Kidney glomerular epithelial cell (primary cell): ENCODE data around the gene ILKAP.

Source experiments
- DNase-seq: peaks from one replicate; lab custom pipeline; 2025; lab: John Stamatoyannopoulos, UW

ILKAP gene

GRCh38 chr2:238203094-238203972, at the start of gene ILKAP:
Gene ILKAP (minus strand): TSS chr2:238203695. CDS start chr2:238203553, 142 bp downstream.
- peak; percentile 43 for DNase-seq

GRCh38 chr2:238252766-238253630, 49.5 kb upstream of the ILKAP start:
- no peak for DNase-seq

- DNase-seq: no peak
Observed at GRCh38 chr2:238251986-238252385, 48.5 kb upstream of the ILKAP start.

- no peak for DNase-seq
Observed at GRCh38 chr2:238251331-238251730, 47.8 kb upstream of the ILKAP start.

GRCh38 chr2:238250896-238251295, 47.4 kb upstream of the ILKAP start:
- DNase-seq: no peak

GRCh38 chr2:238247841-238248453, 44.5 kb upstream of the ILKAP start:
- DNase-seq: no peak

- no peak for DNase-seq
Observed at GRCh38 chr2:238247002-238247822, 43.7 kb upstream of the ILKAP start.

GRCh38 chr2:238244151-238244550, 40.7 kb upstream of the ILKAP start:
- DNase-seq: no peak

- no peak for DNase-seq
Observed at GRCh38 chr2:238243496-238244076, 40.1 kb upstream of the ILKAP start.

- DNase-seq: no peak
Observed at GRCh38 chr2:238242731-238243495, 39.4 kb upstream of the ILKAP start.

GRCh38 chr2:238241970-238242369, 38.5 kb upstream of the ILKAP start:
- DNase-seq: no peak

- DNase-seq: no peak
Observed at GRCh38 chr2:238240757-238241711, 37.5 kb upstream of the ILKAP start.

- DNase-seq: peak; percentile 87
Observed at GRCh38 chr2:238239863-238240756, 36.6 kb upstream of the ILKAP start, which contains the start of gene HES6. Gene HES6 (minus strand): TSS chr2:238240038. CDS start chr2:238239905, 133 bp downstream.

GRCh38 chr2:238239543-238239862, 36.0 kb upstream of the ILKAP start:
- no peak for DNase-seq

- no peak for DNase-seq
Observed at GRCh38 chr2:238238766-238239542, 35.5 kb upstream of the ILKAP start.

- no peak for DNase-seq
Observed at GRCh38 chr2:238238311-238238765, 34.8 kb upstream of the ILKAP start.

GRCh38 chr2:238237431-238238135, 34.1 kb upstream of the ILKAP start:
- DNase-seq: no peak
